H1 (cell line): ENCODE results near the gene SMYD3. TPM values are rescaled to one million over a fixed set of nuclear protein-coding genes. Genes with fewer than 3 reads are reported as not detected.

Source experiments
- GABPA ChIP-seq: IDR thresholded peaks from 2 replicates; pipeline ENCODE4 v1.6.1; 2011; ENCODE audit warnings: mild to moderate bottlenecking, low read length, moderate library complexity, borderline replicate concordance; ENCODE audit not compliant: insufficient read depth
- KDM4A ChIP-seq: IDR thresholded peaks from one replicate; pipeline ENCODE4 v1.7.1; 2012; ENCODE audit warnings: low read depth, mild to moderate bottlenecking, moderate library complexity, low read length, inconsistent platforms; ENCODE audit not compliant: severe bottlenecking
- RXRA ChIP-seq: IDR thresholded peaks from 2 replicates; pipeline ENCODE4 v1.6.1; 2011; ENCODE audit warnings: low read depth, mild to moderate bottlenecking, low read length, moderate library complexity; ENCODE audit not compliant: insufficient read depth
- TAF1 ChIP-seq: IDR thresholded peaks from 2 replicates; pipeline ENCODE4 v1.6.1; 2011; ENCODE audit warnings: mild to moderate bottlenecking, low read depth, low read length
- polyA plus RNA-seq, 7 experiments: library from polyadenylated mRNA; depleted of rRNA in 3 of 7; stranded (reverse) in 5 of 7; unstranded in 2 of 7; fragments of >200 nt in 5 of 7; fragments of 200-250 nt in 2 of 7; gene quantifications; 1 replicate in 5 of 7; 2 replicates in 1 of 7; 4 replicates in 1 of 7; pipeline versions ENCODE4 v1.2.1 to v1.2.3, GENCODE V29; 2011 to 2013; ENCODE audit warnings: missing spikeins in 2 of 7, mixed read lengths in 2 of 7
- total RNA-seq: library from RNA; stranded (reverse); fragmentation: NEBNext Ultra II Directional; extraction: Animal tissue kit (Norgen Biotek cat#: 25700); gene quantifications from 2 replicates; pipeline ENCODE4 v1.2.1, GENCODE V29; 2021
- TF ChIP-seq, protein P1 (sequence below), 3 experiments: IDR thresholded peaks; 1 replicate in 2 of 3; 2 replicates in 1 of 3; pipeline versions ENCODE4 v1.5.1 to v1.6.1; 2011; ENCODE audit warnings: low read length in 3 of 3, mild to moderate bottlenecking in 3 of 3, inconsistent platforms in 2 of 3, low read depth in 1 of 3, moderate library complexity in 1 of 3; ENCODE audit not compliant: insufficient read depth in 1 of 3; ENCODE audit errors: control extremely low read depth in 1 of 3

Gene SMYD3
- total and polyA plus RNA-seq, 2 of the 8 experiments (the other 6 are each of a cell fraction or from before 2014, with no cell fraction given) = 17.3 to 25.4 TPM

DNA sequence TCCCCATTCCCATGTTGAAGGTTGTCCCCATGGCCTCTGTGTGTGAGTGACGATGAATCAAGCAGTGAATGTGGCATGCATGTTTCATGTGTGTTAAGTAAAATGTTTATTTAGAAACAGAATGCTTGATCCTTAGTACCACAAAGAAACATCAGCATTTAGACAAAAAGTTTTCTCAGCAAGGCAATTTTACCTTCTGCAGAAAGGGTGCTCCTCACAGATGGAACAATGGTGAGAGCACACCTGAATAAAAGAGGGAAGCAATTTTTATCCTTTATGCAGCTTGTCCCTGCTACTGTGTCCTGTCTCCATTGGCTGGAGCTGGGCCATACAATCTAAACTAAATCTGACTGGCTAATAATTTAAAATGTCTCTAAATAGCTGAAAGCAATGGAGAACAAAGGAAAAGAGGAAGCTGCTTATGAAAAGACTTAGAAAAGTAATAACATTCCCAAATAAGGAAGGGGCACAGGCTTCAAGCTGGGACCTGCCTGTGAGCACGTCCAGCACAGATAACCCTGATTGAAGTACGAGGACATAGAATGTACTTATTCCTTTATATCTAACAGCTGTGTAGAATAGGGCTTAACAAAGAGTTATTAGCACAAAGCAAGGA, 8.4 kb upstream of the SMYD3 start (continued):
- no peak for TF ChIP-seq RXRA
- no peak for TF ChIP-seq KDM4A
- TF ChIP-seq, protein P1, sequence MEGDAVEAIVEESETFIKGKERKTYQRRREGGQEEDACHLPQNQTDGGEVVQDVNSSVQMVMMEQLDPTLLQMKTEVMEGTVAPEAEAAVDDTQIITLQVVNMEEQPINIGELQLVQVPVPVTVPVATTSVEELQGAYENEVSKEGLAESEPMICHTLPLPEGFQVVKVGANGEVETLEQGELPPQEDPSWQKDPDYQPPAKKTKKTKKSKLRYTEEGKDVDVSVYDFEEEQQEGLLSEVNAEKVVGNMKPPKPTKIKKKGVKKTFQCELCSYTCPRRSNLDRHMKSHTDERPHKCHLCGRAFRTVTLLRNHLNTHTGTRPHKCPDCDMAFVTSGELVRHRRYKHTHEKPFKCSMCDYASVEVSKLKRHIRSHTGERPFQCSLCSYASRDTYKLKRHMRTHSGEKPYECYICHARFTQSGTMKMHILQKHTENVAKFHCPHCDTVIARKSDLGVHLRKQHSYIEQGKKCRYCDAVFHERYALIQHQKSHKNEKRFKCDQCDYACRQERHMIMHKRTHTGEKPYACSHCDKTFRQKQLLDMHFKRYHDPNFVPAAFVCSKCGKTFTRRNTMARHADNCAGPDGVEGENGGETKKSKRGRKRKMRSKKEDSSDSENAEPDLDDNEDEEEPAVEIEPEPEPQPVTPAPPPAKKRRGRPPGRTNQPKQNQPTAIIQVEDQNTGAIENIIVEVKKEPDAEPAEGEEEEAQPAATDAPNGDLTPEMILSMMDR (IDR thresholded peaks at IDR 0.05; ENCODE audit: control extremely low read depth in 1 of 3, insufficient read depth in 1 of 3, low read depth in 1 of 3, low read length in 3 of 3) = no peak
- no peak for TF ChIP-seq TAF1
- no peak for TF ChIP-seq GABPA
